Osteocyte (in vitro differentiated cells): ENCODE measurements around the gene ZNF764. TPM values are rescaled to one million over a fixed set of nuclear protein-coding genes. Genes with fewer than 3 reads are reported as not detected.

Experiments
- DNase-seq: peaks from one replicate; pipeline ENCODE4 v3.0.0; 2021; ENCODE audit warnings: mixed read lengths; ENCODE audit not compliant: unreplicated experiment; ENCODE audit errors: extremely low spot score
- H3K27ac Mint-ChIP-seq: one replicate; pipeline ENCODE4 v1.8.0; 2021; ENCODE audit warnings: mild to moderate bottlenecking, mixed read lengths; ENCODE audit not compliant: unreplicated experiment
- H3K27me3 Mint-ChIP-seq: one replicate; pipeline ENCODE4 v1.8.0; 2021; ENCODE audit warnings: mixed read lengths; ENCODE audit not compliant: unreplicated experiment
- H3K36me3 Mint-ChIP-seq: one replicate; pipeline ENCODE4 v1.8.0; 2021; ENCODE audit warnings: mixed read lengths; ENCODE audit not compliant: unreplicated experiment
- H3K4me1 Mint-ChIP-seq: one replicate; pipeline ENCODE4 v1.8.0; 2021; ENCODE audit warnings: mixed read lengths; ENCODE audit not compliant: unreplicated experiment
- H3K4me3 Mint-ChIP-seq: one replicate; pipeline ENCODE4 v1.8.0; 2021; ENCODE audit warnings: mild to moderate bottlenecking, moderate library complexity, mixed read lengths; ENCODE audit not compliant: unreplicated experiment
- H3K9me3 Mint-ChIP-seq: one replicate; pipeline ENCODE4 v1.8.0; 2021; ENCODE audit warnings: mixed read lengths; ENCODE audit not compliant: unreplicated experiment
- CTCF ChIP-seq: fragments of 200-600 bp; sonication (generic); IDR thresholded peaks from 2 replicates; pipeline ENCODE4 v1.5.0; 2021; ENCODE audit warnings: antibody characterized with exemption, mild to moderate bottlenecking, moderate library complexity
- total RNA-seq: library from RNA; stranded (reverse); gene quantifications from 2 replicates; pipeline ENCODE4 v1.2.1, GENCODE V29; 2021

The ZNF764 gene
- total RNA-seq, 1 donor from 2014 or later = 12.1 TPM

DNA sequence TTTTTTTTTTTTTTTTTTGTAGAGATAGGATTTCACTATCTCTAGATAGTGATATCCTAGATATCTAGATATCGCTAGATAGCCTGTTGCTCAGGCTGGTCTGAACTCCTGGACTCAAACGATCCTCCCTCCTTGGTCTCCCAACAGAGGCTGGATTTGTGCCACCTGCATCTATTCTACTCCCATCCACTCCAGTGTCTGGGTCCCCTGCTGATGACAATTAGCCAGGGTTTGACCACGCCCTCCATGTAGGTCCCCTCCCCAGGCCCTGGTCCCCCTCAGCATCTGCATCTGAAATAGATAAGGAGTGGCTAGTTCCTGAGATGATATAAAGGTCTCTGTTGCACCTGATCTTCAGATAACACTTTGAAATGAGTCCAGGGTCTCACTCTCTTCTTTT is 11.1 kb upstream of the ZNF764 start:
- peaks cover 19% of the 10 kb centered on the region for H3K4me1 Mint-ChIP-seq
- TF ChIP-seq CTCF = no peak
- H3K36me3 Mint-ChIP-seq = no peaks in the 10 kb centered on the region
- peaks cover 3% of the 10 kb centered on the region for H3K27me3 Mint-ChIP-seq
- DNase-seq = no peak
- H3K27ac Mint-ChIP-seq = no peak overlapping the region
- no peak overlapping the region for H3K4me3 Mint-ChIP-seq
- no peaks in the 10 kb centered on the region for H3K9me3 Mint-ChIP-seq

- DNase-seq = no peak
- Mint-ChIP-seq H3K36me3 (no peaks in the 10 kb centered on the region), H3K4me1 (peaks cover 14% of the 10 kb centered on the region), H3K4me3 (no peak overlapping the region), H3K27me3 (peaks cover 3% of the 10 kb centered on the region), H3K9me3 (no peaks in the 10 kb centered on the region), H3K27ac (no peak overlapping the region)
- no peak for TF ChIP-seq CTCF
These were observed 9.9 kb upstream of the ZNF764 start for GRCh38 chr16:30567991-30568638.

- no peaks in the 10 kb centered on the region for H3K36me3 Mint-ChIP-seq
- no peak for TF ChIP-seq CTCF
- H3K27ac Mint-ChIP-seq = no peak overlapping the region
- peaks cover 12% of the 10 kb centered on the region for H3K4me1 Mint-ChIP-seq
- peaks cover 3% of the 10 kb centered on the region for H3K27me3 Mint-ChIP-seq
- no peaks in the 10 kb centered on the region for H3K9me3 Mint-ChIP-seq
- H3K4me3 Mint-ChIP-seq = no peak overlapping the region
- DNase-seq = no peak
These were observed 9.2 kb upstream of the ZNF764 start for GRCh38 chr16:30567160-30567990.

DNA sequence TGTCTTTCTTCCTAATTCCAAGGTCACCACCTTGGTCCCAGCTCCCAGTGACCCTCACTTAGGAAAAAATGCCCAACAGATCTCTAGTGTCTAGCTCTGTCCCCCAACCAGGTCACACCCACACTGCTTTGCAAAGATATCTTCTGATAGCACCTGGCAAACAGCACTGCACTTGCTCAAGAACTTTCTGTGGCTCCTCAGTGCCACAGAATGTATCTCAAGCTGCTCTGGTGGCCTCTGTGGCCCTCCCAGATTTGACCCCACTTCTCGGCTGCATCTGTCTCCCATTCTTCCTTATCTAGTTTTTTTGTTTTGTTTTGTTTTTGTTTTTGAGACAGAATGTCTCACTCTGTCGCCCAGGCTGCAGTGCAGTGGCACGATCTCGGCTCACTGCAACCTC is 8.4 kb upstream of the ZNF764 start:
- Mint-ChIP-seq H3K9me3 (no peaks in the 10 kb centered on the region), H3K27ac (no peak overlapping the region), H3K36me3 (no peaks in the 10 kb centered on the region), H3K27me3 (peaks cover 3% of the 10 kb centered on the region), H3K4me3 (no peak overlapping the region), H3K4me1 (peaks cover 8% of the 10 kb centered on the region)
- no peak for DNase-seq
- TF ChIP-seq CTCF = no peak

- H3K27ac Mint-ChIP-seq = no peak overlapping the region
- DNase-seq = no peak
- H3K27me3 Mint-ChIP-seq = peaks cover 3% of the 10 kb centered on the region
- peaks cover 8% of the 10 kb centered on the region for H3K4me1 Mint-ChIP-seq
- H3K36me3 Mint-ChIP-seq = no peaks in the 10 kb centered on the region
- H3K9me3 Mint-ChIP-seq = no peaks in the 10 kb centered on the region
- no peak overlapping the region for H3K4me3 Mint-ChIP-seq
- no peak for TF ChIP-seq CTCF
These were observed 7.8 kb upstream of the ZNF764 start for GRCh38 chr16:30565984-30566383.
